GM19463 (cell line): ENCODE results near the gene POLA2.

Source experiments
- ATAC-seq: cut with Tn5 transposase; IDR thresholded peaks from one replicate; pipeline ENCODE4 v1.9.1; 2021; ENCODE audit warnings: mild to moderate bottlenecking, moderate library complexity; ENCODE audit not compliant: unreplicated experiment

Gene POLA2

GRCh38 chr11:65280646-65281045 lies 18.9 kb downstream of the POLA2 start:
- ATAC-seq: no peak

DNA sequence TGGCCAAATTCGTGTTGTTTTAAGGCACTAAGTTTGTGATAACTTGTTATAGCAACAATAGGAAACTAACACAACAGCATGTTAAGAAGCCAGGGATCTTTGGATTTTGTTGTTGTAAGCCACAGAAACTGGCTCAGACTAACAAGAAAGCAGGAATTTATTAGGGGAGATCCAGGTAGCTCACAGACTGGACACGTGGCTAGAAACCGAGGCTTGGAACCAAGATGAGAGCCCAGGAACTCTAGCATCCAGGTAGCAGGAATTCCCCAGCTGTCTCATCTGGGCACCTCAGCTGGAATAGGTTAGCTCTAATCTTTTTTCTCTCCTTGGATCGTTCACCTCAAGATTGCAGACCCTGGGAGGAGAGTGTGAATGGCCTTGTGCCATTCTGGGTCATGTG lies 24.9 kb downstream of the POLA2 start:
- no peak for ATAC-seq

DNA sequence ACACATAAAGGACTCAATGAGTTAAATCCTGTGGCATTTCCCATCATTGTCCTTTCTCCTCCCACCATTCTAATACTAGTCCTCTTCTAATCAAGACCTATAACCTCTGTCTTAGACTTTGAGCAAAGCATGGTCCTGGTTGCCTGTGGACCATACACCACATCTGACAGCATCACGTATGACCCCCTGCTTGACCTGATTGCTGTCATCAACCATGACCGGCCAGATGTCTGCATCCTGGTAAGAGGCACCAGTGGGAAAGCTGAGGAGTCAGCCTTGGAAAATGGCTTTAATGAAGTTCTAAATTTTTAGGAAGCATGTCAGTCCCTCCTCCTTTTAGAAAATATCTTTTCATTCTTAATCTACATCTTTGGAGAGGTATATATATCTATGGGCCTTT lies 25.8 kb downstream of the POLA2 start:
- ATAC-seq: no peak

DNA sequence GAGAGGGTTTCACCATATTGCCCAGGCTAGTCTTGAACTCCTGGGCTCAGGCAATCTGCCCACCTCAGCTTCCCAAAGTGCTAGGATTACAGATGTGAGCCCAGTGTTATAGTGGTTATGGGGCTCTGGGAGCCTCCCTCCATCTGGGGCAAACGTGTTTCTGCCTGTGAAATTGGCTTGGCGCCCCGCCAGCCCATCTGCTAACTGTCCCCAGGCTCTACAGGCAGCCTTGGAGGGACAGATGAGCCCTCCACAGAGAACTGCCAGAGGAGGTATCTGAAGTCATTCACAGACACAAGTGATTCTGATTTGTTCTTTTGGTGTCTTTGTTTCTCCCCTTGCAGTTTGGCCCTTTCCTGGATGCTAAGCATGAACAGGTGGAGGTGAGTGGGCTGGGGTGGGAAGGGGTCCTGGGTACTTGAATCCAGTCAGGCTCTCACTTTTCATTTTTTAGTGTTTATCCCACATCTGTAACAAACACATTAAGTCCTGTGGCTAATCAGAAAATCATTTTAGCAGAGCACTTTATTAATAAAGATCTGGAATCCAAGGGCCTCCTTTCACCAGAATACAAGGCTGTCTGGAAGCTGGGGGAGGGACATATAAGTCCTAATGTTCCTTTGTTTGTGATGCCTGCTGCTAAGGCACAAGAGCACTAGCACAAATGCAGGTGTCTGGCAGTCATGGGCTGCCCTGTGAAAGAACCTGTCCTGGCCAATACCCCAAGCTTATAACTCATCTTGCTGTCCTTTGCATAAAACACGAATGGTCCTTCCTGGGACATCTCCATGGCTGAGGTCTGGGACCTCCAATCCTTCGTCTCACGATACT lies 27.2 kb downstream of the POLA2 start:
- no peak for ATAC-seq

GRCh38 chr11:65290448-65291165 lies 28.8 kb downstream of the POLA2 start:
- no peak for ATAC-seq

DNA sequence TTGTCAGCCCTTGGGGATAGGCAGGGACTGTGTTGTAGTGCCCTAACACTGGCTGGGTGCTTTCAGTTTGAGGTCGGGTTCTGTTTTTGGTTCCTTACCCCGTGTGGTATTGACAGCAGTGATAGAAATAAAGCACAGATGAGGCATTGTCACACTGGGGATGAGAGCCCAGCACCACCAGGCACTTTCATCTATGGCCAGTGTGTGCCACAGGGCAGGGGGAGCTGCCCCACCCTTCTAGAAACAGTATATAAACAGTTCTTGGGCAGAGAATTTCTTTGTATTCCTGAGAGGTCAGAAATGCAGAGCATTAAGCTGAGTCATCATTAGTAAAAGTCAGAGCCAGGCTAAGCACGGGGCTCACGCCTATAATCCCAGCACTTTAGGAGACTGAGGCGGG lies 29.9 kb downstream of the POLA2 start:
- ATAC-seq: no peak

- no peak for ATAC-seq
Measured at GRCh38 chr11:65292890-65293289, 31.1 kb downstream of the POLA2 start.

DNA sequence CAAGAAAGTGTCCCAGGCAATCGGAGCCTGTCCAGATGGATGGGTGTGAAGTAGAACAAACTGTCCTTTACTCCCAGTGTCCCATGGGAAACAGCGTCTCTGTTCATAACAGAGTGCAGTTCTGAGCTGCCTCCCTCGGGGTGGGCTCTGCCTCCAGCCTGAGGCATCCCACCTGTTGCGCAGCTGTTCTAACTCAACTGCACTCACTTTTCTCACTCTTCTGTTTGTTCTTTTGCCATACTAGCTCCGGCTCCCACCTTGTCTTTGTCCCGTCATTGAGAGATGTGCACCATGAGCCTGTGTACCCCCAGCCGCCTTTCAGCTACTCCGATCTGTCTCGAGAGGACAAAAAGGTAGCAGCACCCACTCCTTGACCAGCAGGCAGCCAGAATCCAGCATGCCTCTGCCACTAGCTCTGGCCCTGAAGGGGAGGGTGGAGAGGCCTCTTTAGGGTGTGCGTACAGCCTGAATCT lies 32.2 kb downstream of the POLA2 start:
- ATAC-seq: no peak

GRCh38 chr11:65295001-65295400 lies 33.2 kb downstream of the POLA2 start:
- ATAC-seq: no peak

DNA sequence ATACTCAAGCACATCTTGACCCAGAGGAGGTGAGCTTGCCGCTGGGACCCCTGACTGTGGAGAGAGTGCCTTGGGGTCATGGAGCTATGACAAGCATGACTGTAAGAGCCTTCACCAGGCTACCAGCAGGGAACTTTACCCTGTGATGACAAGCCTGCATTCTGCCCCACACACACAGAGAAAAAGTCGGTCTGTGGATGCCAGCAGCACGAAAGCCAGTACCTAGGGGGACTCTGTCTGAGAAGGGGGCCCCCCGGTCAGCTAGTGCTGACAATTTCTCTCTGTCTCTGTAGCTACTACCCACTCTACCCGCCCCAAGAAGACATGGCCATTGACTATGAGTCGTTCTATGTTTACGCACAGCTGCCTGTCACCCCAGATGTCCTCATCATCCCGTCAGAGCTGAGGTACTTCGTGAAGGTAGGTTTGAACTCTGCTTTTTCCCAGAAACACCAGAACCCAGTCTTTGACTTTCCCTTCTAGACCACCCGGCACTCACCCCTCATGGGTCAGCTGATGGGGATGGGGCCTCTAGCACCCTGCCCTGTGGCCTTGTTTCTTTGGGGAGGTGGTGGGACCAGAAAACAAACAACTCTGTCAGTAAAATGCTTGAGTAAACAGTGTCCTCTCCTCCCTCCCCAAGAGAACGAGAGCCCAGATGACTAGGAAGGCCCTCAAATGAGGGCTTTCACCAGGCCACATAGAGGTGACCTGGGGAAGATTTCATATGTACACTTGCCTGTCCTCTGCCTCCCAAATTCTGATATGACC lies 34.0 kb downstream of the POLA2 start:
- no peak for ATAC-seq

DNA sequence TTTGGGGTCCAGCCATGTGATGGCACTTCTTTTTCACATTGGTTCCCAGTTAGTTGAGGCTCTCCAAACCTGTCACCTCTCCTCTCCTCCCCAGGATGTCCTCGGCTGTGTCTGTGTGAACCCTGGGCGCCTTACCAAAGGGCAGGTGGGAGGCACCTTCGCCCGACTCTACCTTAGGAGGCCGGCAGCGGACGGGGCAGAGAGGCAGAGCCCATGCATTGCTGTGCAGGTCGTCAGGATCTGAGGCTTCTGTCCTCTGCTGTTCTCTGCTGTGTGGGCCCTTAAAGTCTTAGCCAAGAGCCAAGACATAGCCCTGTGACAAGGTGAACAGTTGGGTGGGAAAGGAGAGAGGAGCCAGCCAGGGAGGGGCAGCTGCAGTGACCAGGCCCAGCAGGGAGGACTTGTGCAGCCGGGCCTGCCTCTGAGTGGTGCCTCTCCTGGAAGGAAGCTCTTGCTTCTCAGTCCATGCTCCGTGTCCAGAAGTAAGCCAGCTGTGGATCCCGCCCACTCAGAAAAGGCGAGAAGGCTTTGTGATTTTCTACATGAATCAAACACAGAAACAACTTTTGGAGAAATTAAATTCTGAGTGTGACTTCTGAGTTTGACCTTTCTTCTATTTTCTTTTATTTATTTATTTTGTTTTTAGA lies 35.4 kb downstream of the POLA2 start:
- no peak for ATAC-seq

DNA sequence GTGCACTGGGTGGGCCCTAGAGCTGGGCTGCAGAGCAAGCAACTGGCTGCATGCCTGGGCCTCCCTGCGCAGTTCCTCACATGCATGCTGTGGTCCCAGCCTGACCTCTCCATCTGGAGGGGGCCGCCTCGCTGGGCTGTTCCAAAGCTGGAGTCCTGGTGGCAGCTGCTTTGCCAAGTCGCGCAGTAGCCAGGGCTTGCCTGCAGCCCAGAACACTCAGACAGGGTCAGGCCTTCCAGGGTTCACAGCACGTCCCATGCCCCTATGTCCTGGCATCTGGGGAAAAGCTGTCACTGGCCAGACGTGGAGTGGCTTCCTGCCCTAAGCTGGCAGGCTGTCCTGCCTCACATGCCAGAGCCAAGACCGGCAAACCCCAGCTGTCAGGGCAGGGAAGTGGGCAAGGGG lies 36.4 kb downstream of the POLA2 start:
- ATAC-seq: no peak

- ATAC-seq: no peak
Measured at GRCh38 chr11:65298655-65299179, 37.0 kb downstream of the POLA2 start.

DNA sequence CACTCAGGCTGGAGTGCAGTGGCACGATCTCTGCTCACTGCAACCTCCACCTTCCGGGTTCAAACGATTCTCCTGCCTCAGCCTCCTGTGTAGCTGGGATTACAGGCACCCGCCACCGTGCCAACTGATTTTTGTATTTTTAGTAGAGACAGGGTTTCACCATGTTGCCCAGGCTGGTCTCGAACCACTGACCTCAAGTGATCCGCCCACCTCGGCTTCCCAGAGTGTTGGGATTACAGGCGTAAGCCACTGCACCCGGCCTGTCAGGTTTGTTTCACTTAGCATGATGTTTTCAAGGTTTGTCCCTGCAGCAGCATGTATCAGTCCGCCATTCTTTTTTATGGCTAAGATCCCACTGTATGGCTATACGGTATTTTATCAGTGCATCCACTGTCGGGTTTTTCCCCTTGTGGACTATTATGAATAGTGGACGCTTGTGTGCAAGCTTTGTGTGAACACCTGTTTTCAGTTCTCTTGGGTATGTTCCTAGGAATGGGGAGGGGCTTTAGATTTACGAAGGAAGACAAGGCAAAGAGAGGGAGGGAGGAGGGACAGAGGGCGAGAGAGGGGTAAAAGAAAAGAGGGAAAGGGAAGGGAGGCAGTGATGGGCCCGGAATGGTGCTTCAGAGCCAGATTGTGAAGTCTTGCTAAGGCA lies 39.0 kb downstream of the POLA2 start:
- ATAC-seq: no peak

DNA sequence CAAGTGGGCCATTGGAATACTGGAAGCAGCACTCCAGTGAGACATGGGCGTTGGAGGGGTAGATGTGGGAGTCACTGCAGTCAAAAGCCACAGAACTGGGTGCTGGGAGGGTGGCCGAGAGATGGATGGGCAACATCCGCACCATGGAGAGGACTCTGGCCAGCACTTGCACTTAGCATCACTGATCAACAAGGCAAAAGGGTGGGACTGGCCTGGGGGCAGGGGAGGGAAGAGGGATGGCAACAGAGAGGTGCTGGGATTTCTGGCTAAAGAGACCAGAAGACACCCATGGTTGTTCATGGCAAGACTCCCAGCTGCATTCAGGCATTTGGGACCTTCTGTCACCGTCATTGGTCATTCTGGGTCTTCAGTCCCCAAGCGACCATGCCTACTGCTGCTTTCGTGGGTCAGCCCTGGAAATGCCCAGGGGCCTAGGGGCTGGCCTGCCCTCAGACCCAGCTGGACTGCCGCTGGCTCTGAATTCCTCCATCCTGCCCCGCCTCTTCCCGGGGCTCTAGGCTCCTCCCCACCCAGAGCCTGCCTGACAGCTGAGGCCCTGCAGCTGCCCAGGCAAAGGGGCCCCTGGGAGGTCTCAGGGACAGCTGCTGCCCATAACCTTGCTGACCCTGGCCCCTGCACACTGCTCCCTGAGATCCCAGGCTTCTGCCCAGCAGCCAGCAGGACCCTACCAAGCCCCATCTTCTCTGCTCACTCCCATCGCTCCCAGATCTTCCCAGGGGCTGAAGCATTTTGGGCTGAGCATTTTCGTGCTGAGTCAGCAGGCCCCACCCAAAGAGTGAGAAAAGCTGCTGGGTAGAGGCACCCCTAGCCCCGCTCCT lies 39.9 kb downstream of the POLA2 start:
- no peak for ATAC-seq

DNA sequence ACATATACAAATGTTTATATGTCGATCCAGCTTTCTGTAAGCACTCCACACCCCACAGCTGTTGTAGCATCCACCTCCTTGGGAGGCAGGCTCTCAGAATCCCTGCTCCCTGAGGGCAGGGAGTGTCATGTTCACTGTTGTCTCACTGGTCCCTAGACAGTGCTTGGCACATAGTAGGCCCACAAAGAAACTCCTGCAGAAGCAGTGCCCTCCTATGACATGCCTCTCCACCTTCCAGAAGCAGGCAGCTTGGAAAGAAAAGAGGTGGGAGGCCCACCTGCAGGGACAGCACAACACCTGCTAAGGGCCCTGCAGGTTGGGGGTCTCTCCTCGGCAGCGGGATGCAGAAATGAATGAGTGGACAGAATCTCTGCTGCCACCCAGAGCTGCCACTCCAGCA lies 41.8 kb downstream of the POLA2 start:
- no peak for ATAC-seq

- ATAC-seq: no peak
Measured at GRCh38 chr11:65304110-65304509, 42.3 kb downstream of the POLA2 start.

- ATAC-seq: no peak
Measured at GRCh38 chr11:65304613-65305012, 42.9 kb downstream of the POLA2 start.

DNA sequence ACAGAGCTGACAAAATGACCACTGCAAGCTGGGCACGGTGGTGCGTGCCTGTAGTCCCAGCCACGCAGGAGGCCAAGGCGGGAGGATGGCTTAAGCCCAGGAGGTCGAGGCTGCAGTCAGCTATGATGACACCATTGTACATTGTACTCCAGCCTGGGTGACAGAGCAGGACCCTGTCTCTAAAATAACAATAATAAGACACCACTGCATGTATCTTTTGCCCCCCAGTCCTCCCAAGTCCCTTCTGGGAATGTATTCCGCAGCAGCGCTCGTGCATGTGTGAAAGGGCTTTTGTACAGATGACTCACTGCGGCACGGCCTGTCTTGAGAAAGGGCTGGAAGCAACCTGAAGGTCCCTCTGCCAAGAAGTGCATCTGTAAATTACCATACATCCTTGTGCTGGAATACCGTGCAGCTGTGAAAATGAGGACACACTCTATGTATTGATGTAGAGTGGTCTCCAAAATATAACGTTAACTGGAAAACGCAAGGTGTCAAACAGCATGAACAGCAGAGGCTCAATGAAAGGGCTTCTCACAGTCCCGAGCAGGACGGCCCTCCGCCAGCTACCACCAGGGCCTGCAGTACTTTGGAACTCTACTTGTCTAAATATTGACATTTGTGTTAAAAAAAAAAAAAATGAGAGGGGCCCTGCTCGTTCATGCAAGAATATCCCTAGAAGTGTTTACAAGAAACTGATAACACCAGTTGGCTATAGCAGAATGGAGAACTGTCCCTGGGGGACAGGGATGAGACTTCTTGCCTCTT lies 43.9 kb downstream of the POLA2 start:
- no peak for ATAC-seq
